Activated CD8-positive, alpha-beta memory T cell treated with anti-CD3 and anti-CD28 coated beads for 36 hours (primary cell): ENCODE results near the gene EXOC1. TPM values are rescaled to one million over a fixed set of nuclear protein-coding genes. Genes with fewer than 3 reads are reported as not detected.

Experiments used
- CTCF ChIA-PET: fragments of 350-600 bp; sonication (Branson Sonifier 250); formaldehyde crosslinking; loops from one replicate; lab custom pipeline; 2021; ENCODE audit warnings: antibody characterized with exemption; lab: Charles Lee
- POLR2A ChIA-PET: fragments of 350-600 bp; sonication (Branson Sonifier 250); formaldehyde crosslinking; loops from one replicate; lab custom pipeline; 2021; ENCODE audit warnings: antibody characterized with exemption; lab: Charles Lee
- total RNA-seq, 2 experiments: library from RNA; stranded (reverse); gene quantifications; one replicate each; pipeline ENCODE4 v1.2.3, GENCODE V29; 2021

Gene EXOC1
- total RNA-seq, 2 experiments from 2014 or later: 19.9 TPM

DNA sequence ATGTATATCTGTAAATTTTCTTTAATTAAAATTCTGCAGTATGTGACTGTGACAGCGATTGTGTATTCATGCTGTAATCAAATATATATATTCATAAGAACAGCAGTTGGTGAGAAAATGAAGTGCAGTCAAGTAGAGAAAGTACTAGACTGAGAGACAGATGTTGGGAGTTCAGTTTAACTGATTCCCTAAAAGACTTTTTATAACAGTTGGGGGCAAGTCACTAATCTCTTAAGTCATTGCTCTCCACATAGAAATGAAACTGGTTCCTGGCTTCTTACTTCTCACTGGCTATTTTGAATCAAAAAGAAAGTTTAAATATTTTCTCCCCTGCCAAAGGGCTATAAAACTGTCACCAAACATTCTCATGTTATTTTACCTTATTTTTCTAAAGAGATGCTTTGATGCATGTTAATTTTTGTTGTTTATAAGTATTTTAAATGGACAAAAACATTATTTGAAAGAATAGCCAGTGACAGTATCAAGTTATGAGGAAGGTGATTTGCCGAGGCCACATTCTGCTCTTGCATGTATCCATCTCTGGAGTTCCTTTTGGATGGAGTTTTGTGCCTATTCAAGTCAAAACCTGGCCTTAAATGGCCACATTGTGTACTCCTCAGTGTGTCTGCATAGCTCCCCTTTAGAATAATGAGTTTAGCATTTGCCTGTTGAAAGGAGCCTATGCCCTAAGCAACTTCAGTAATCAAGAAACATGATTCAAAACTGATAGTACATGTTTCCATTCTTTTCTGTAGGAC lies 30.8 kb downstream of the EXOC1 start:
- POLR2A ChIA-PET: no interaction called here
- CTCF ChIA-PET: no interaction called here

DNA sequence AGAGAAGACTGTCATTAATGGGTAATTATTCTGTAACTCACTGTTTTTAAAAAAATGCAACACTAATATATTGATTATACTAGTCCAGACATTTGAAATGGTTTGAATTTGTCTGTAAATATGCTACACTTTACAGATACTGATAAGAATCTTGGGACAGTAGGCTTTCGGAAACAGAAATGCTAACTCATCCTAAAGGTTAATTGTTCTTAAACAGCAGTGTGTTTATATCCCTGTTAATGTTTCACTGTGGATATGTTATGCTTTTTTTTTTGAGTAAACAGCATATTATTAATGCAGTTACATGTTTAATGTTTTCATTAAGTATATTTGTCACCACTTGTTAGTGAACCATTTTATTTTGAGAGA lies 31.4 kb downstream of the EXOC1 start:
- CTCF ChIA-PET: no interaction called here

DNA sequence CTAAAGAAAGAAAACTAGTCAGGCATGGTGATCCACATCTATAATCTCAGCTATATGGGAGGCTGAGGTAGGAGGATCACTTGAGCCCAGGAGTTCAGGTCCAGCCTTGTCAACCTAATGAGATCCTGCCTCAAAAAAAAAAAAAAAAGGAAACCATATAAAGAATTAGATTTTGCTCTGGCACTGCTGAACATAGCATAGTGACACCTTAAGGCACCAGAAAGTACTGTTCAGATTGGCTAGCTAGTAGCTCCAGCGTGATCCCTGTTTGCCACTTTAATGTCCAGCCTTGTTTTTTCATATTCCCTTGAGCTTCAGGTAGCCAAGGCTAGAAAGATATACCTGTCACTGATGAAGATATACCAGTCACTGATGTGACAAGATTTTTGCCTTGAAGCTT lies 34.1 kb downstream of the EXOC1 start:
- ChIA-PET POLR2A (no interaction called here), CTCF (no interaction called here)

More for the DNA sequence above, 31.4 kb downstream of the EXOC1 start:
- POLR2A ChIA-PET: no interaction called here

DNA sequence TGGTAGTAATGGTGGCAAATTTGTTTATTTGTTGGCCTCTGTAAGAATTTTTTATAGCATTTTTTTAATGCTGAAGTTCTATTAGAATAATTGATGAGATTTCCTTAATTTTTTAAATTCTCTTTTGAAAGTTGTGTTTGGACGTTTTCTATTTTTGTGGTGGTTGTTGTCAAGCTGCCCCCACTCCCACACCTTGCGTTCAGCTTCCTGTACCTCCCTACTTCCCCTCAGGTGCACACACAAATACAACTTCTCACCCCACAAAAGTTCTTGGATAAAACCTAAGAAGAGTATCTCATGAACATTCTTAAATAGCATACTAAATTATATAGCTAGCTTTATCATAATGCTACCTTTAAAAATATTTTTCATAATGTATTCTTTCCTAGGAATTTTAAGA lies 38.7 kb downstream of the EXOC1 start:
- POLR2A ChIA-PET: no interaction called here
- CTCF ChIA-PET: no interaction called here

DNA sequence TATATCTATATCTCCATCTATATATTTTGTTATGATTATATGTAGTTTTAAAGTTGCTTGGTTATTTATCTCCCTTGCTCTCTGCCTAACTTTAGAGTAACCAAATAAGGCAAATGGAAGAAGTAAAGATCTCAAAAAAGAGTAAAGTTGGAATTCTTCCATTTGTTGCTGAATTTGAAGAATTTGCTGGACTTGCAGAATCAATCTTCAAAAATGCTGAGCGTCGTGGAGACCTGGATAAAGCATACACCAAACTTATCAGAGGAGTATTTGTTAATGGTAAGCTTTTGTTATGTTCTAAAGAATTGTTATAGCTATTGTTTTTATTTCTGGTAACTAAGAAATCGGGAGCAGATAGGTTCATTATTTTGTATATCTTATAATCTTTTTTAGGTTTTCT lies 43.2 kb downstream of the EXOC1 start:
- ChIA-PET POLR2A (no interaction called here), CTCF (no interaction called here)

DNA sequence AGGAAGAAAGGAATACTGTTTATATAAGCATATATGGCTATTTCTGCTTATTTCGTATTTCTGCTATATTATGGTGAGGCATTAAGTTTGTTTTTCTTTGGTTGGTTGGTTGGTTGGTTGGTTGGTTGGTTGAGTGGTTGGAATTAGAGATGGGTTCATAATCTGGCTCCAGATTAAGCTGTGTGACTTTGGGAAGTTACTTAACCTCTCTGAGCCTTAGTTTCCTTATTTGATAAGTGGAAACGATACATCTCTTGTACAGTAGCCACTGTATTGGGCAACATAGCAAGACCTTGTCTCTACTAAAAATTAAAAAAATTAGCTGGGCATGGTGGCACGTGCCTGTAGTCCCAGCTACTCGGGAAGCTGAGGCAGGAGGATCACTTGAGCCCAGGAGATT lies 49.2 kb downstream of the EXOC1 start:
- ChIA-PET POLR2A (no interaction called here), CTCF (interaction anchor here (0.5 kb wide), 1 partner anchor 223 kb away, joined by 4 read pairs; no protein-coding TSS in a partner anchor)

DNA sequence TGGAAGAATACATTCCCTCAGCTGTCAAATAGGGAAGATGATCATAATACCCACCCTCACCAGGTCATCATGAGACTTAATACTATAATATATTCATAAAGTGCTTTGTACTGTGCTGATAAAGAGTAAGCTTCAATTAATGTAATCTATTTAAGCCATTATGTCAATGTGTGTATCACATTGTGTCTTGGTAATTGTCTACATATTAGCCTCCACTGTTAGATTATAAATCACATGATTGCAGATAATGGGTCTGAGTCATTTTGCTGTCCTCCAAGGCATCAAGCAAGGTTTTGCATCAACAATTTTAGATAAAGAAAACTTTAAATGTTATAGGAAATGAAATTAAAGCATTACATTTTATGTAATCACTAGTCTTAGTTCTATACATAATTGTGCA lies 50.1 kb downstream of the EXOC1 start:
- CTCF ChIA-PET: no interaction called here
- POLR2A ChIA-PET: no interaction called here

DNA sequence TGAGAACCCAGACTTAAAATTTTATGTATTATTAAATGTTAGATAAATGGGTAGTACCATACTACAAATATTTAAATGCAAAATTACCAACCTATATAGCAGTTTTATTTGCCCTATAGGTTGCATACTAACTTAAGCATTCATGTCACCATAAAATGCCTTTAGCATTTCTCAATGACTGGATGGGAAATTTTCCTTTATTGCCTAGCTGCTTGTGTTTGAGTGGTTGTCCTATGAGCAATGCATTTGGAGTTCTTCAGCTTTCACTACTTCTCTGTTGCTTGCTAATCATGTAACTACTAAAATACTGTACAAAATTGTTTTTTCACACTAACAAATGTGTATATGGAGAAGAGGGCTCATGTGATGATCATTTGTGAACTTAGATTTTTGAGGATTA lies 51.1 kb downstream of the EXOC1 start:
- CTCF ChIA-PET: no interaction called here

DNA sequence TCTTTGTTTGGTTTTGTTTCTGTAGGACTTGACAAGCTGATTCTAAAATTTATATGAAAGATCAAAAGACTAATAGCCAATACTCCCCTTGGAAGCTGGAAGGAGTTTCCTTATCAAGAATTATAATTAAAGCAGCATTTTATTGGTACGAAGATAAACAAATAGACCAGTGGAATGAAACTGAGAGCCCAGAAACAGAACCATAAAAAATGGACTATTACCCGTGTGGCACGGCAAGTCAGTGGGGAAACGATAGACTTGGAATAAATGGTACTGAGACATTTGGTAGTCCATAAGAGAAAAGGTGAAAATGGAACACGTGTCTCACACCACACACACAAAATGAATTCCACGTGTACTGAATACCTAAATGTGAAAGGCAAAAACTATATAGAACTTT lies 52.9 kb downstream of the EXOC1 start:
- ChIA-PET POLR2A (interaction anchor here (0.6 kb wide), 1 partner anchor 365 kb away, joined by 4 read pairs; no protein-coding TSS in a partner anchor), CTCF (no interaction called here)

More for the DNA sequence above, 51.1 kb downstream of the EXOC1 start:
- POLR2A ChIA-PET: no interaction called here

DNA sequence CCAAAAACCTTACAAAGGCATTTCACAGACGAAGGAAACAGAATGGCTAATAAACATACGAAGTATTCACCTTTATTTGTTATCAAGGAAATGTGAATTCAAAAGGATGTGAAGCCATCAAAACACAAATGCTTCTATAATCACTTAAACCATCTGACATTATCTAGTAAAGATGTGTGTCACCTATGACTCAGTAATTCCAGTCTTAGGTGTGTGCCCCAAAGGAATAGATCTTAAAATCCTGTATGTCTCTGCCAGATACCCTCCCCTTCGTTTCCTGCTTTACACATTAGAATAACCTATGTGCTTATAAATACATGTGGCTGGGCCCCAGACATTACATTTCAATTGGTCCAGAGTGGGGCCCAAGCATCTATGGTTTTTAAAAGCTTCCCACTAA lies 53.5 kb downstream of the EXOC1 start:
- ChIA-PET CTCF (no interaction called here), POLR2A (interaction anchor here (0.6 kb wide), 1 partner anchor 365 kb away, joined by 4 read pairs; no protein-coding TSS in a partner anchor)

DNA sequence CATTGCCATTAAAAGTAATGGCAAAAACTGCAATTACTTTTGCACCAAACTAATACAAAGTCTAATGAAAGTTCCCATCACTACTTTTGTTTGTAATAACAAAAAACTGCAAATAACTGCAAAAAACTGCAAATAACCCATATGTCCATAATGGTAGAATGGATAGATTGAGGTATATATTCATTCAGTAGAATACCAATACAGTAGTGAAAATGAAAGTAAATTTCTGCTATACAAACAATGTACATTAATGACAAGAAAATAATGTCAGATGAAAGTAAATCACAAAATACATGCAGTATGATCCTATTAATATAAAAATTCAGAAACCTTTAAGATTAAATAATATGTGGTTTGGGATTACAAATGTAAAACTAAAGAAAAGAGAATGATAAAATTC lies 54.0 kb downstream of the EXOC1 start:
- ChIA-PET POLR2A (no interaction called here), CTCF (interaction anchor here (0.7 kb wide), 1 partner anchor 10 kb away, joined by 3 read pairs; no protein-coding TSS in a partner anchor)

DNA sequence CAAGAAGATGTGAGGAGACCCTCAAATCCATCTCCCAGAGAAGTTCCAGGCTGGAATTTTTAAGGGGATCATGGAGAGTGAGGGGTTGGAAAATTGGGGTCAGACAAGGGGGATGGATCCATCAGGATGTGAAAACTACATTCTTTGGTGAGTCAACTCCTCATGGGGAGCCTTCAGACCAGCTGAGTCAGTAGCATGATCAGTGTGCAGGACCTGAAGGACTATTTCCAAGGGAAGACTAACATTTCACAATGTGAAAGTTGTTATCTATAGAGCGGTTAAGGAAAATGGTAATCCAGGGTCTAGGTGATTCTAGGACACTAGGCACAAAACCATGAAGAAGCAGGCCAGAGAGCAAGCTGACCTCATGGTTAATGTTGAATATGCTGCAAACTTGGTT lies 56.7 kb downstream of the EXOC1 start:
- ChIA-PET POLR2A (no interaction called here), CTCF (no interaction called here)

DNA sequence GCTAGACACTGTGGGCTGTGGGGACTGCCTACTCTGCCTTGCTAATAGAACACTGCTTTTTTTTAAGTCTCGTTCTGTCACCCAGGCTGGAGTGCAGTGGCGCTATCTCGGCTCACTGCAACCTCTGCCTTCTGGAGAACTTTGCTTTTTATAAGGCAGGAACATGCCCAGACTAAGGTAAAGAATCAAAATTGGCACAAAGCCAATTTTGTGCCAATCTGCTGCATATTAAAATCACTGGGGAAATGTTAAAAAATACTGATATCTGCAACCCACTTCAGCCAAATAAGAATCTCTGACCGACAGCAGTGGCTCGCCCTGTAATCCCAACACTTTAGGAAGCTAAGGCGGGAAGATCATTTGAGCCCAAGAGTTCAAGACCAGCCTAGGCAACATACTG lies 58.8 kb downstream of the EXOC1 start:
- CTCF ChIA-PET: no interaction called here
- POLR2A ChIA-PET: no interaction called here

DNA sequence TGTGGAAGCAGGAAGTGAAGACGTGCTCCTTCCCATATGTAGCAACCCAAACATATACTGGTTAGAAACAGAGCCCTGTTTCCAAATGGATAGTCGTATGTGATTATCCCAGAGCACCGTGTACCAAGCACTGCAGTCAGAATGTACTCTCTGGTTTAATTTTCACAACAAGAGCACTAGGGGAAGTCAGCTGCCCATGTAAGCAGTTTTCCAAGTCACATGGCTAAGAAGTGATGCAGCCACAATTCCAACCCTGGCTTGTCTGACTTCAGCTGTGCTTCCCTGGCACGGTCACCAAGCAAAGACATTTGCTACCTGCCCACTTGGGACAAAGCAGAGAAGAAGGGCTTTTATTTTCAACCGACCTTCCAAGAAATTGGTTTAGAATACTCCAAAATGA lies 67.1 kb downstream of the EXOC1 start:
- POLR2A ChIA-PET: no interaction called here
- CTCF ChIA-PET: no interaction called here

DNA sequence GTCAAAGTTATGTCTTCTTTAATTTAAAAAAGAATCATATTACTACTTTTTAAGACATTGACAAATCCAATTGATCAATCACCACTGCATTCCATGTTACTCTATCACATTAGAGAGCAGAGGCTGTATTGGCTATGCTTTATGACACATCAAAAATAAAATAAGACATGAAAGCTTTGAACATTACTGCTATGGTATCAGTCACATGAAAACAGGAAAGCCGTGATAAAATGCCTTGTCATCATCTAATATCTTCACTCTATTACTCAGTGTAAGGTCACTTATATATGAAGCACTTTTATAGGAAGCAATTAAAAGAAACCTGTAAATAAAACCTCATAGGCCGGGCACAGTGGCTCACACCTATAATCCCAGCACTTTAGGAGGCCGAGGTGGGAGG lies 67.6 kb downstream of the EXOC1 start:
- ChIA-PET POLR2A (no interaction called here), CTCF (no interaction called here)

DNA sequence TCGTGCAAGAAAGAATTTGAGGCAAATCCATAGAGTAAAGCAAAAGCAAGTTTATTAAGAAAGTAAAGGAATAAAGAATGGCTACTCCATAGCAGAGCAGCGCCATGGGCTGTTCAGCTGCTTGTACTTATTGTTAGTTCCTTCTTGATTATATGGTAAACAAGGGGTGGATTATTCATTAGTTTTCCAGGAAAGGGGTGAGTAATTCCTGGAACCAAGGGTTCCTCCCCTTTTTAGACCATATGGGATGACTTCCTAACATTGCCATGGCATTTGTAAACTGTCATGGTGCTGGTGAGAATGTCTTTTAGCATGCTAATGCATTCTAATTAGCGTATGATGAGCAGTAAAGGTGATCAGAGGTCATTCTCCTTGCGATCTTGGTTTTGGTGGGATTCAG lies 71.8 kb downstream of the EXOC1 start:
- CTCF ChIA-PET: no interaction called here
- POLR2A ChIA-PET: no interaction called here

DNA sequence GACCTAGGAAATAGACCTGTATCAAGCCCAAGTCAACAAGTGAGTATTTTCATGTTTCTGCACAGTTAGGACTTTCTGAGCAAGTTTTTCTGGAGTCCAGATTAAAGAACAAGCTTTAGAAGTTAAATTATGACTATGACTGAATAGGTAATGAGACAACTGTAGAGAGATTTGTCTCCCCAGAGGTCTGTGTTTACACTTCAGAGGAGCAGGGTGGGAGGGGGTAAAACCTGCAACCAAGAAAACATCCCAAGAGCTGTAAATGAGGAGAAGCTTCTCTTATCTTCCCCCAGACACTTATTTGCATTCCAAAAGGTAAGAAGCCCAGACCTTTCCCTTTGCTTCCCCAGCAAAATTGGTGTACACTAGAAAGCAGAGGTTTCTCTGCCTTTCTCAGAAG lies 73.2 kb downstream of the EXOC1 start:
- CTCF ChIA-PET: no interaction called here
- POLR2A ChIA-PET: no interaction called here

DNA sequence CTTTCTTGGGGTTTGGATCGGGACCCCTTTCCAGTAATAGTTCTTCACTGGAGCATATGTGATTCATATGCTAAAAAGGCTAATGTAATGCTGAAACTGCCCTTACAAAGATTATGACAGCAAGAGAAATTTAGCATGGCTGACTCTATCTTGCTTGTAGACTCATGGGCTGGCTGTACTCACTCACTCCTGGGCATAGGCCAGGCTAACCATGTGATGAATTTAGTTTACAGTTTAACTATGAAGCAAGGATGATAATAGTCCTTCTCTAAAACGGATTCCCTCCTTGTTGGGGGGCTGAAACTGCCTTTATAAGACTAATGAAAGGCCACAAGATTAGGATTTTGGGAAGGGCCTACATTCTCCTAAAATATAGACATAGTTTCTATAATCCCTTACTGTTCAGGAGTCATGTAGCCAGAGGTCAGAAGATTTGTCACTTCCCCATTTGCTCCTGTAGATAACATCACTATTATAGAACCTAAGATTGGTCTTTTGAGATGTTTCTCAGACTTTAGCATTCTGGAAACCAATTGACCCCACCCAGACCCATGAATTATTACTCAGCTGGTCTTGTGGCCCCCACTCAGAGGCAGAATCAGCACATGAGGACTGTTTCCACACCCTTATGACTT lies 74.5 kb downstream of the EXOC1 start:
- CTCF ChIA-PET: no interaction called here
- POLR2A ChIA-PET: no interaction called here

DNA sequence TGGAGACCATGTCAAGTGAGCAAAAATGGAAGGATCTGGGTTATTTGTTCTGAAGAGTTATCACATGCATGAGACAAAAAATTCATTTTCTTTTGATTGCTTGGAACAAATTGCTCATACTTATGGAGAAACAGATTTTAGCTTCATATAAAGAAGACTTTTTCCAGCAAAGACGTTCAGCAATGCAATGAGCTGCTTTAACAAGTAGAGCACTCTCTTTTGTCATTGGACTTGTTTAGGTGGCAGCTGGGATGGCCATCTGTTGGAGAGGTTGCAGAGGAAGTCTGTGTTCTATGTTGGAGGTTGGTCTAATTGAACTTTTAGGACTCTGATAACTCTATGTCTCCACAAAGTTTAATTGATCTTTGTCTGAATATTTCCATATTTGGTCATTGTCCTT lies 75.4 kb downstream of the EXOC1 start:
- CTCF ChIA-PET: no interaction called here
- POLR2A ChIA-PET: no interaction called here

DNA sequence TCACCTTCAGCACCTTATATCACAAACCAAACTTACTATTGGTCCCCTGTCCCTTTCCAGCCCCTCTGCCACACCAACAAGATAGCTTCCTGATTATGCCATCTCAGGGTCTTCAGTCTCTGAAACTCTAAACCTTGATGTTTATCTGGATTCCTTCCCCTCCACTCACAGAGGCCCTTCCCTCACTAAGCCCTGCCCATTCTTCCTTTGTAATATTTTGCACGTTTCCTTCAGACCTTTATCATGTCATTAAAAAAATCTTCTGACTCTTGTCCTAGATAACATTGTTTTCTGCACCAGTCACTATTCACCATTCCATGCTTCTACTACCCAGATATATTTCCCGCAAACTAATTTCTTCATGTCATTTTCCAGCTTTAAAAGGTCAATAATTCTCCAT lies 77.6 kb downstream of the EXOC1 start:
- POLR2A ChIA-PET: no interaction called here
- CTCF ChIA-PET: interaction anchor here (0.6 kb wide), 1 partner anchor 57 kb away, joined by 3 read pairs; no protein-coding TSS in a partner anchor

DNA sequence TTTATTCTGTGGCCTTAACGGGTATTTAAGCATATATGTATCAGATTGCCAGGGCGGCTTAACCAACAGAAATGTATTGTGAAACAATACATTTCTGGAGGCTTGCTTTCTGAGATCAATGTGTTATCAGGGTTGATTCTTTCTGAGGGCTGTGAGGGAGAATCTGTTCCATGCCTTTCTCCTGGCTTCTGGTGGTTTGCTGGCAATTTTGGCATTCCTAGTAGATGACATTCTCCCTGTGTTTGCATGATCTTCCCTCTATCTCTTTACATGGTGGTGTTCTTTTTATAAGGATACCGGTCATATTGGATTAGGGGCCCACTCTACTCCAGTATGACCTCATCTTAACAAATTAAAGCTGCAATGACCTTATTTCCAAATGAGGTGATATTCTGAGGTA lies 78.4 kb downstream of the EXOC1 start:
- ChIA-PET POLR2A (no interaction called here), CTCF (interaction anchor here (0.6 kb wide), 1 partner anchor 56 kb away, joined by 3 read pairs; no protein-coding TSS in a partner anchor)
